Panc1 (cell line): ENCODE data around the gene TMEM60. TPM values are rescaled to one million over a fixed set of nuclear protein-coding genes. Genes with fewer than 3 reads are reported as not detected.
"Not testable (repeated sequence)": the region's sequence is repeated elsewhere in the genome, so short reads cannot be mapped to it uniquely, and the experiment has no call there.

Experiments used
- ATAC-seq: fragments of 200-7000 bp; cut with Tn5 transposase; 2 replicates; pipeline ENCODE4 v1.9.1; 2020; ENCODE audit warnings: mild to moderate bottlenecking, moderate library complexity
- BruUV-seq: library from RNA; stranded (reverse); fragments of 400-500 nt; replicated peaks from 2 replicates; lab custom pipeline; 2021; lab: Mats Ljungman, UMichigan
- CTCF ChIA-PET: fragments of 300-600 bp; sonication (Branson Sonifier 250); formaldehyde crosslinking; loops from one replicate; lab custom pipeline; 2022; ENCODE audit warnings: antibody characterized with exemption; lab: Charles Lee
- POLR2A ChIA-PET: fragments of 300-600 bp; sonication (Branson Sonifier 250); formaldehyde crosslinking; loops from one replicate; lab custom pipeline; 2022; ENCODE audit warnings: antibody characterized with exemption; lab: Charles Lee
- DNase-seq: peaks from one replicate; pipeline ENCODE4 v3.0.0-alpha.2; 2010; ENCODE audit warnings: low read depth, low spot score
- H3K27ac ChIP-seq: 2 replicates; pipeline ENCODE4 v1.5.1; 2011; ENCODE audit warnings: mild to moderate bottlenecking, low read length, inconsistent platforms
- H3K27me3 ChIP-seq: fragments of 200-500 bp; sonication (Bioruptor generic); 2 replicates; pipeline ENCODE4 v1.6.0; 2014; ENCODE audit warnings: low read length, inconsistent platforms; ENCODE audit not compliant: control insufficient read depth, insufficient read depth
- H3K36me3 ChIP-seq: fragments of 200-500 bp; sonication (Bioruptor generic); 2 replicates; pipeline ENCODE4 v1.5.1; 2014; ENCODE audit warnings: inconsistent platforms, mild to moderate bottlenecking, low read length, moderate library complexity; ENCODE audit not compliant: control insufficient read depth, insufficient read depth
- H3K4me1 ChIP-seq: 2 replicates; pipeline ENCODE4 v1.5.1; 2011; ENCODE audit warnings: inconsistent platforms, mild to moderate bottlenecking, low read length, moderate library complexity; ENCODE audit not compliant: control insufficient read depth, insufficient read depth
- H3K4me3 ChIP-seq, 2 experiments: 2 replicates each; pipeline ENCODE4 v1.5.1; 2011 to 2012; ENCODE audit warnings: low read depth in 2 of 2, low read length in 2 of 2, mild to moderate bottlenecking in 2 of 2, inconsistent platforms in 1 of 2, moderate library complexity in 1 of 2
- H3K9me3 ChIP-seq: fragments of 200-500 bp; sonication (Bioruptor generic); 2 replicates; pipeline ENCODE4 v1.5.1; 2014; ENCODE audit warnings: low read depth, mild to moderate bottlenecking, inconsistent platforms, low read length, moderate library complexity; ENCODE audit not compliant: control insufficient read depth, insufficient read depth
- POLR2AphosphoS5 ChIP-seq: IDR thresholded peaks from 2 replicates; pipeline ENCODE4 v1.6.1; 2012; ENCODE audit warnings: mild to moderate bottlenecking, low read depth, low read length, moderate library complexity
- SIN3A ChIP-seq: IDR thresholded peaks from 2 replicates; pipeline ENCODE4 v1.6.1; 2012; ENCODE audit warnings: low read depth, mild to moderate bottlenecking, low read length, moderate library complexity, borderline replicate concordance; ENCODE audit not compliant: insufficient read depth
- TCF7L2 ChIP-seq: IDR thresholded peaks from 2 replicates; pipeline ENCODE4 v1.6.1; 2011; ENCODE audit warnings: mild to moderate bottlenecking, low read depth, low read length, inconsistent platforms
- in situ Hi-C: cut with HindIII; loops from 2 replicates; pipeline ENCODE4 v1.10.0; 2016; ENCODE audit warnings: low sequenced_read_pairs, low pct_unique_long_range_greater_than_20kb
- intact Hi-C: fragments of 100-400 bp; cut with micrococcal nuclease; formaldehyde crosslinking; loops from one replicate; pipeline ENCODE4 v1.10.0; 2022; ENCODE audit not compliant: unreplicated experiment
- total RNA-seq: library from RNA; stranded (reverse); gene quantifications from one replicate; pipeline ENCODE4 v1.2.1, GENCODE V29; 2021; ENCODE audit not compliant: unreplicated experiment
- TF ChIP-seq, protein P1 (sequence below): fragments of 450-650 bp; IDR thresholded peaks from 2 replicates; pipeline ENCODE4 v1.5.1; 2017; ENCODE audit warnings: mild to moderate bottlenecking
- TF ChIP-seq, protein P2 (sequence below), 2 experiments: IDR thresholded peaks; 2 replicates each; pipeline ENCODE4 v1.6.1; 2011 to 2012; ENCODE audit warnings: low read depth in 2 of 2, control low read depth in 1 of 2, low read length in 1 of 2, mild to moderate bottlenecking in 1 of 2, moderate library complexity in 1 of 2; ENCODE audit not compliant: insufficient read depth in 1 of 2

Gene TMEM60
- total RNA-seq, 1 experiment from 2014 or later, result 20.4 TPM

DNA sequence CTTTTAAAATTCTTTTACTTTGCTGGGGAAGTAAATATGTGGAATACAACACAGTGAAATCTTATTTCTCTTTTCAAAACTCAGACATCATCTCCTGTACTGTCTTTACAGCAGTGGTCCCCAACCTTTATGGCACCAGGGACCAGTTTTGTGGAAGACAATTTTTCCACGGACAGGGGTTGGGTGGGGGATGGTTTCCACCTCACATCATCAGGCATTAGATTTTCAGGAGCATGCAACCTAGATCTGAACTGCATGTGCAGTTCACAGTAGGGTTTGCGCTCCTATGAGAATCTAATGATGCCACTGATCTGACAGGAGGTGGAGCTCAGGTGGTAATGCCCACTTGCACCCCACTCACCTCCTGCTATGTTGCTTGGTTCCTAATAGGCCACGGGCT is 12.2 kb downstream of the TMEM60 start:
- no TSS peak for BruUV-seq

DNA sequence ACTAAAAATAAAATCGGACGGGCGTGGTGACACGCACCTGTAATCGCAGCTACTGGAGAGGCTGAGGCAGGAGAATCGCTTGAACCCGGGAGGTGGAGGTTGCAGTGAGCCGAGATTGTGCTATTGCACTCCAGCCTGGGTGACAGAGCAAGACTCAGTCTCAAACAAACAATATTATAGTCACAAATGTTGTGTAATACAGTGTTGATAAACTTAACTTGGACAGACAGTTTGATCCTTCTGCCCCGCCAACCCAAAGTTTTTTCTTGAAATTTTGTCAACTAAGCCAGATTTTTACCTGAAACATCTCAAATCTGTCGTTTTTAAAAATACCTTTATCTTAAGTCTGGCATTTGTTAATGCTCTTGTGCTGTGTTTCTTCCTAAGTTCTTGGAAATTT is 13.8 kb downstream of the TMEM60 start:
- ATAC-seq, in situ Hi-C loops, BruUV-seq, H3K27me3 ChIP-seq, H3K4me3 ChIP-seq, intact Hi-C loops, H3K27ac ChIP-seq, DNase-seq, POLR2A ChIA-PET, H3K4me1 ChIP-seq, CTCF ChIA-PET, H3K36me3 ChIP-seq, H3K9me3 ChIP-seq: not testable (repeated sequence)

More for the DNA sequence above, 12.2 kb downstream of the TMEM60 start:
- ATAC-seq (no peak), DNase-seq (no peak)
- TF ChIP-seq, protein P1, sequence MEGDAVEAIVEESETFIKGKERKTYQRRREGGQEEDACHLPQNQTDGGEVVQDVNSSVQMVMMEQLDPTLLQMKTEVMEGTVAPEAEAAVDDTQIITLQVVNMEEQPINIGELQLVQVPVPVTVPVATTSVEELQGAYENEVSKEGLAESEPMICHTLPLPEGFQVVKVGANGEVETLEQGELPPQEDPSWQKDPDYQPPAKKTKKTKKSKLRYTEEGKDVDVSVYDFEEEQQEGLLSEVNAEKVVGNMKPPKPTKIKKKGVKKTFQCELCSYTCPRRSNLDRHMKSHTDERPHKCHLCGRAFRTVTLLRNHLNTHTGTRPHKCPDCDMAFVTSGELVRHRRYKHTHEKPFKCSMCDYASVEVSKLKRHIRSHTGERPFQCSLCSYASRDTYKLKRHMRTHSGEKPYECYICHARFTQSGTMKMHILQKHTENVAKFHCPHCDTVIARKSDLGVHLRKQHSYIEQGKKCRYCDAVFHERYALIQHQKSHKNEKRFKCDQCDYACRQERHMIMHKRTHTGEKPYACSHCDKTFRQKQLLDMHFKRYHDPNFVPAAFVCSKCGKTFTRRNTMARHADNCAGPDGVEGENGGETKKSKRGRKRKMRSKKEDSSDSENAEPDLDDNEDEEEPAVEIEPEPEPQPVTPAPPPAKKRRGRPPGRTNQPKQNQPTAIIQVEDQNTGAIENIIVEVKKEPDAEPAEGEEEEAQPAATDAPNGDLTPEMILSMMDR, result no peak
- TF ChIP-seq, protein P2, sequence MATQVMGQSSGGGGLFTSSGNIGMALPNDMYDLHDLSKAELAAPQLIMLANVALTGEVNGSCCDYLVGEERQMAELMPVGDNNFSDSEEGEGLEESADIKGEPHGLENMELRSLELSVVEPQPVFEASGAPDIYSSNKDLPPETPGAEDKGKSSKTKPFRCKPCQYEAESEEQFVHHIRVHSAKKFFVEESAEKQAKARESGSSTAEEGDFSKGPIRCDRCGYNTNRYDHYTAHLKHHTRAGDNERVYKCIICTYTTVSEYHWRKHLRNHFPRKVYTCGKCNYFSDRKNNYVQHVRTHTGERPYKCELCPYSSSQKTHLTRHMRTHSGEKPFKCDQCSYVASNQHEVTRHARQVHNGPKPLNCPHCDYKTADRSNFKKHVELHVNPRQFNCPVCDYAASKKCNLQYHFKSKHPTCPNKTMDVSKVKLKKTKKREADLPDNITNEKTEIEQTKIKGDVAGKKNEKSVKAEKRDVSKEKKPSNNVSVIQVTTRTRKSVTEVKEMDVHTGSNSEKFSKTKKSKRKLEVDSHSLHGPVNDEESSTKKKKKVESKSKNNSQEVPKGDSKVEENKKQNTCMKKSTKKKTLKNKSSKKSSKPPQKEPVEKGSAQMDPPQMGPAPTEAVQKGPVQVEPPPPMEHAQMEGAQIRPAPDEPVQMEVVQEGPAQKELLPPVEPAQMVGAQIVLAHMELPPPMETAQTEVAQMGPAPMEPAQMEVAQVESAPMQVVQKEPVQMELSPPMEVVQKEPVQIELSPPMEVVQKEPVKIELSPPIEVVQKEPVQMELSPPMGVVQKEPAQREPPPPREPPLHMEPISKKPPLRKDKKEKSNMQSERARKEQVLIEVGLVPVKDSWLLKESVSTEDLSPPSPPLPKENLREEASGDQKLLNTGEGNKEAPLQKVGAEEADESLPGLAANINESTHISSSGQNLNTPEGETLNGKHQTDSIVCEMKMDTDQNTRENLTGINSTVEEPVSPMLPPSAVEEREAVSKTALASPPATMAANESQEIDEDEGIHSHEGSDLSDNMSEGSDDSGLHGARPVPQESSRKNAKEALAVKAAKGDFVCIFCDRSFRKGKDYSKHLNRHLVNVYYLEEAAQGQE (IDR thresholded peaks at IDR 0.05; ENCODE audit: insufficient read depth in 1 of 2, low read depth in 2 of 2, low read length in 1 of 2), result no peak
- Histone ChIP-seq H3K27ac (no peak overlapping the region), H3K9me3 (no peaks in the 10 kb centered on the region), H3K36me3 (peaks cover under 1% of the 10 kb centered on the region; the same call in 1 of the 2 replicates), H3K27me3 (no peaks in the 10 kb centered on the region), H3K4me3 (no peak overlapping the region), H3K4me1 (peaks cover under 1% of the 10 kb centered on the region; the same call in 1 of the 2 replicates)
- in situ Hi-C loops, result no loop called here
- ChIA-PET CTCF (no interaction called here), POLR2A (no interaction called here)
- intact Hi-C loops, result no loop called here

DNA sequence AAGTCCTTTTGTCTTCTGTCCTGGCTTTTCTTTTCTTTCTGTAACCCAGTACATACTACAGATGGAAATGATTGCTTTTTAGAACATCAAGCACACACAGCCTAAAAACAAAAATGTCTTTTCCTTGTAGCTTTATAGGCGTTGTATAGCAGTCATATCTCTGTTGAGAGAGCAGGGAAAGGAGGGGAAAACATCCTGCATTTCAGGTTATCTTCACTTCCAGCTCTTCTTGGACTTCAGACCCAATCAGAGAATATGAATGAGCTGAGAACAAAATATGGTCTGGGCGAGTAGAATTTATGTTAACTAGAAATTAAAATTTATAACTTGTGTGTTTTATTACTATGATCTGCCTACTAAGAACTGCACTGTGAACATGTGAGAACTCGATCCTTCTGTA is 14.7 kb downstream of the TMEM60 start:
- in situ Hi-C loops (no loop called here), intact Hi-C loops (no loop called here)
- ChIA-PET POLR2A (no interaction called here), CTCF (no interaction called here)
- no peaks in the 10 kb centered on the region for H3K9me3 ChIP-seq
- no TSS peak for BruUV-seq
- H3K4me1 ChIP-seq, result no peaks in the 10 kb centered on the region
- no peaks in the 10 kb centered on the region for H3K27me3 ChIP-seq
- H3K4me3 ChIP-seq, result no peak overlapping the region
- no peak overlapping the region for H3K27ac ChIP-seq
- DNase-seq (no peak), ATAC-seq (no peak)
- TF ChIP-seq, protein P1, result no peak
- TF ChIP-seq, protein P2 (IDR thresholded peaks at IDR 0.05; ENCODE audit: insufficient read depth in 1 of 2, low read depth in 2 of 2, low read length in 1 of 2), result no peak
- no peak for TF ChIP-seq SIN3A
- TF ChIP-seq TCF7L2, result no peak
- TF ChIP-seq POLR2AphosphoS5, result no peak
- peaks cover 7% of the 10 kb centered on the region for H3K36me3 ChIP-seq
